Endothelial cell of umbilical vein (primary cell): Measurements from ENCODE around the gene ETHE1. TPM values are rescaled to one million over a fixed set of nuclear protein-coding genes. Genes with fewer than 3 reads are reported as not detected.

Source experiments
- BruUV-seq: library from RNA; stranded (reverse); fragments of 400-500 nt; replicated peaks from 2 replicates; lab custom pipeline; 2021; lab: Mats Ljungman, UMichigan
- CTCF ChIA-PET: fragments of 300-600, 350-600 bp; sonication (Branson Sonifier 250); formaldehyde crosslinking; loops from one replicate; lab custom pipeline; 2021; ENCODE audit warnings: antibody characterized with exemption, inconsistent platforms; lab: Charles Lee
- POLR2A ChIA-PET: fragments of 300-600, 350-600 bp; sonication (Branson Sonifier 250); formaldehyde crosslinking; loops from one replicate; lab custom pipeline; 2021; ENCODE audit warnings: antibody characterized with exemption, inconsistent platforms; lab: Charles Lee
- DNase-seq: peaks from one replicate; pipeline ENCODE4 v3.0.0-alpha.2; 2011; ENCODE audit warnings: low read depth, low spot score
- FAIRE-seq: peaks from 2 replicates; lab custom pipeline; 2011; peaks lifted over from hg19 to GRCh38; lab: Jason Lieb, UNC
- H2AFZ ChIP-seq: 2 replicates; pipeline ENCODE4 v1.6.0; 2012; ENCODE audit warnings: low read depth, low read length, control low read depth, inconsistent platforms
- H3K27ac ChIP-seq: 2 replicates; pipeline ENCODE4 v1.5.1; 2011; ENCODE audit warnings: low read depth, mild to moderate bottlenecking, control low read depth, low read length, moderate library complexity; ENCODE audit not compliant: insufficient read depth
- H3K27me3 ChIP-seq, 2 experiments: 2 replicates each; pipeline versions ENCODE4 v1.6.0 to v1.6.1; 2011; ENCODE audit warnings: low read length in 2 of 2, mixed read lengths in 1 of 2; ENCODE audit not compliant: control insufficient read depth in 2 of 2, insufficient read depth in 2 of 2
- H3K36me3 ChIP-seq, 2 experiments: 2 replicates in 1 of 2; 3 replicates in 1 of 2; pipeline ENCODE4 v1.5.1; 2011; ENCODE audit warnings: low read length in 2 of 2, mild to moderate bottlenecking in 1 of 2, moderate library complexity in 1 of 2; ENCODE audit not compliant: control insufficient read depth in 2 of 2, insufficient read depth in 2 of 2; ENCODE audit errors: extremely low read depth in 1 of 2
- H3K4me1 ChIP-seq: 3 replicates; pipeline ENCODE4 v1.5.1; 2011; ENCODE audit warnings: mild to moderate bottlenecking, low read length; ENCODE audit not compliant: control insufficient read depth, insufficient read depth; ENCODE audit errors: extremely low read depth
- H3K4me2 ChIP-seq: 2 replicates; pipeline ENCODE4 v1.6.1; 2011; ENCODE audit warnings: low read length, control low read depth, mixed read lengths; ENCODE audit not compliant: insufficient read depth
- H3K4me3 ChIP-seq, 3 experiments: fragments of 200-600 bp in 1 of 3; sonication (generic), shearing (Covaris generic) in 1 of 3; replicated peaks in 1 of 3; 2 replicates each; pipeline ENCODE4 v1.5.1; 2011 to 2016; ENCODE audit warnings: control low read depth in 3 of 3, low read length in 3 of 3, mild to moderate bottlenecking in 2 of 3, inconsistent platforms in 1 of 3, low read depth in 1 of 3, moderate library complexity in 1 of 3; ENCODE audit not compliant: insufficient read depth in 1 of 3
- H3K79me2 ChIP-seq: 2 replicates; pipeline ENCODE4 v1.6.0; 2012; ENCODE audit warnings: low read length, inconsistent platforms; ENCODE audit not compliant: control insufficient read depth, insufficient read depth
- H3K9ac ChIP-seq: replicated peaks from 2 replicates; pipeline ENCODE3; 2011; ENCODE audit warnings: low read length, control low read depth; ENCODE audit not compliant: insufficient read depth; ENCODE audit errors: extremely low read depth
- H3K9me1 ChIP-seq: replicated peaks from 3 replicates; pipeline ENCODE4 v1.6.0; 2011; ENCODE audit warnings: mild to moderate bottlenecking, low read length; ENCODE audit not compliant: control insufficient read depth, insufficient read depth; ENCODE audit errors: extremely low read depth
- H3K9me3 ChIP-seq: replicated peaks from 2 replicates; pipeline ENCODE4 v1.5.1; 2012; ENCODE audit warnings: low read length, inconsistent platforms; ENCODE audit not compliant: control insufficient read depth, insufficient read depth
- H4K20me1 ChIP-seq: replicated peaks from 2 replicates; pipeline ENCODE3; 2011; ENCODE audit warnings: mild to moderate bottlenecking, low read length; ENCODE audit not compliant: control insufficient read depth, insufficient read depth; ENCODE audit errors: extremely low read depth
- FOS ChIP-seq: IDR thresholded peaks from 2 replicates; pipeline ENCODE4 v1.6.1; 2011; ENCODE audit warnings: mild to moderate bottlenecking, low read length, moderate library complexity, borderline replicate concordance; ENCODE audit not compliant: insufficient read depth
- JUN ChIP-seq: IDR thresholded peaks from 2 replicates; pipeline ENCODE4 v1.6.1; 2011; ENCODE audit warnings: borderline replicate concordance, low read depth; ENCODE audit not compliant: insufficient read length, insufficient read depth
- MAX ChIP-seq: IDR thresholded peaks from 2 replicates; pipeline ENCODE4 v1.6.1; 2011; ENCODE audit not compliant: insufficient read depth, insufficient read length
- POLR2AphosphoS5 ChIP-seq: IDR thresholded peaks from 2 replicates; pipeline ENCODE4 v1.6.1; 2012; ENCODE audit warnings: low read depth, mild to moderate bottlenecking, control low read depth, low read length, moderate library complexity; ENCODE audit not compliant: insufficient read depth
- dilution Hi-C: fragments of 300-500 bp; cut with MboI; formaldehyde crosslinking; loops from one replicate; pipeline ENCODE4 v1.15.0; 2019; ENCODE audit warnings: low sequenced_read_pairs; ENCODE audit not compliant: extremely low pct_ligation_motif_present
- intact Hi-C: fragments of 100-400 bp; cut with micrococcal nuclease; formaldehyde crosslinking; loops from one replicate; pipeline ENCODE4 v1.10.0; 2022
- polyA plus RNA-seq, 4 experiments: library from polyadenylated mRNA; depleted of rRNA in 3 of 4; stranded (reverse) in 3 of 4; unstranded in 1 of 4; fragments of >200 nt; gene quantifications; 2 replicates each; pipeline versions ENCODE4 v1.2.1 to v1.2.3, GENCODE V29; 2011 to 2012; ENCODE audit warnings: missing spikeins in 1 of 4
- total RNA-seq: library from RNA; stranded (reverse); gene quantifications from 2 replicates; pipeline ENCODE4 v1.2.3, GENCODE V29; 2021

Gene ETHE1
- total and polyA plus RNA-seq, 2 donors (not counting 3 experiments of a cell fraction or from before 2014, with no cell fraction given) = 34.5 to 124 TPM

GRCh38 chr19:43498233-43498842 is 28.7 kb downstream of the ETHE1 start:
- Histone ChIP-seq H3K9ac (no peak overlapping the region), H3K27me3 (no peaks in the 10 kb centered on the region), H2AFZ (no peak overlapping the region), H3K4me2 (no peak overlapping the region), H3K4me3 (no peak overlapping the region), H3K9me3 (no peaks in the 10 kb centered on the region), H3K79me2 (no peaks in the 10 kb centered on the region), H3K9me1 (no peaks in the 10 kb centered on the region), H3K4me1 (no peaks in the 10 kb centered on the region), H3K36me3 (peaks cover 0 to 6% of the 10 kb centered on the region in 2 experiments), H4K20me1 (no peaks in the 10 kb centered on the region), H3K27ac (no peak overlapping the region)
- no peak for TF ChIP-seq JUN
- DNase-seq = no peak
- FAIRE-seq = no peak
- intact Hi-C loops = no loop called here
- POLR2A ChIA-PET = no interaction called here
- dilution Hi-C loops = no loop called here
- CTCF ChIA-PET = interaction anchor here (0.5 to 1.6 kb wide), 3 partner anchors 18 to 51 kb away, joined by 5 to 6 read pairs (median 5); no protein-coding TSS in a partner anchor
- BruUV-seq = no TSS peak

GRCh38 chr19:43496960-43497359 is 30.0 kb downstream of the ETHE1 start:
- Histone ChIP-seq H4K20me1 (no peaks in the 10 kb centered on the region), H3K9me3 (no peaks in the 10 kb centered on the region), H2AFZ (no peak overlapping the region), H3K9ac (no peak overlapping the region), H3K27me3 (no peaks in the 10 kb centered on the region), H3K4me1 (no peaks in the 10 kb centered on the region), H3K36me3 (peaks cover 0 to 6% of the 10 kb centered on the region in 2 experiments), H3K79me2 (no peaks in the 10 kb centered on the region), H3K9me1 (no peaks in the 10 kb centered on the region), H3K27ac (no peak overlapping the region), H3K4me3 (no peak overlapping the region), H3K4me2 (no peak overlapping the region)
- ChIA-PET CTCF (interaction anchor here (1.2 to 3.4 kb wide), 2 partner anchors 22 to 50 kb away, joined by 3 to 14 read pairs; no protein-coding TSS in a partner anchor), POLR2A (no interaction called here)
- TF ChIP-seq MAX (no peak), POLR2AphosphoS5 (no peak), FOS (no peak)
- intact Hi-C loops (no loop called here), dilution Hi-C loops (no loop called here)
- DNase-seq (no peak), FAIRE-seq (no peak)
- BruUV-seq = no TSS peak
